Right cardiac atrium (tissue), 5 donors: ENCODE results near the gene EFCAB8. TPM values are rescaled to one million over a fixed set of nuclear protein-coding genes. Genes with fewer than 3 reads are reported as not detected.
"Not testable (repeated sequence)": the region's sequence is repeated elsewhere in the genome, so short reads cannot be mapped to it uniquely, and the experiment has no call there.

Source experiments
- ATAC-seq, 2 donors: fragments of 200-7000 bp; cut with Tn5 transposase; one replicate each; pipeline versions ENCODE4 v1.8.0 to v1.9.1; 2020; ENCODE audit warnings: moderate library complexity in 2 of 2, mild to moderate bottlenecking in 1 of 2
- DNase-seq, 3 donors: peaks; one replicate each; pipeline ENCODE4 v3.0.0-alpha.2; 2020
- H3K27ac ChIP-seq: one replicate; pipeline ENCODE4 v1.5.1; 2013; ENCODE audit warnings: mild to moderate bottlenecking, low read length, control low read depth, moderate library complexity
- H3K27me3 ChIP-seq: one replicate; pipeline ENCODE4 v1.6.1; 2013; ENCODE audit not compliant: control insufficient read depth, insufficient read depth
- H3K4me1 ChIP-seq: one replicate; pipeline ENCODE4 v1.6.1; 2013; ENCODE audit warnings: low read length; ENCODE audit not compliant: control insufficient read depth, insufficient read depth
- H3K4me3 ChIP-seq: one replicate; pipeline ENCODE4 v1.5.1; 2013; ENCODE audit warnings: low read length, control low read depth
- H3K9me3 ChIP-seq: one replicate; pipeline ENCODE4 v1.6.1; 2013; ENCODE audit warnings: low read length; ENCODE audit not compliant: control insufficient read depth
- WGBS: extraction: QIAGEN DNeasy Blood & Tissue Kit; methylation state at CpG from one replicate; pipeline ENCODE4 v1.1.7; 2013; 5-methylcytosine and 5-hydroxymethylcytosine counted together
- intact Hi-C, 4 donors: fragments of 100-400 bp; cut with DNase I; formaldehyde crosslinking; loops; one replicate each; pipeline versions ENCODE4 v1.11.0 to v1.14.0; 2022 to 2023
- polyA plus RNA-seq: library from polyadenylated mRNA; stranded (reverse); fragments of 200-250 nt; gene quantifications from one replicate; pipeline ENCODE4 v1.2.3, GENCODE V29; 2013
- total RNA-seq, 4 donors: library from RNA; stranded (reverse); fragmentation: NEBNext Ultra II Directional; extraction: Animal tissue kit (Norgen Biotek cat#: 25700); gene quantifications; one replicate each; pipeline ENCODE4 v1.2.1, GENCODE V29; 2021
- donor health status: healthy with polysubstance abuse.
- donor health status: DM: no; HTN: yes; CAD: no.
- donor health status: DM: no; HTN: no; CAD: no.
- donor health status: DM: no; HTN: yes; CAD: no; lungs with severe emphysema.
- donor health status: DM: yes; HTN: yes; CAD: no.

EFCAB8 gene
- total and polyA plus RNA-seq, 5 donors: 0.20 to 0.64 TPM; not detected in 3

DNA sequence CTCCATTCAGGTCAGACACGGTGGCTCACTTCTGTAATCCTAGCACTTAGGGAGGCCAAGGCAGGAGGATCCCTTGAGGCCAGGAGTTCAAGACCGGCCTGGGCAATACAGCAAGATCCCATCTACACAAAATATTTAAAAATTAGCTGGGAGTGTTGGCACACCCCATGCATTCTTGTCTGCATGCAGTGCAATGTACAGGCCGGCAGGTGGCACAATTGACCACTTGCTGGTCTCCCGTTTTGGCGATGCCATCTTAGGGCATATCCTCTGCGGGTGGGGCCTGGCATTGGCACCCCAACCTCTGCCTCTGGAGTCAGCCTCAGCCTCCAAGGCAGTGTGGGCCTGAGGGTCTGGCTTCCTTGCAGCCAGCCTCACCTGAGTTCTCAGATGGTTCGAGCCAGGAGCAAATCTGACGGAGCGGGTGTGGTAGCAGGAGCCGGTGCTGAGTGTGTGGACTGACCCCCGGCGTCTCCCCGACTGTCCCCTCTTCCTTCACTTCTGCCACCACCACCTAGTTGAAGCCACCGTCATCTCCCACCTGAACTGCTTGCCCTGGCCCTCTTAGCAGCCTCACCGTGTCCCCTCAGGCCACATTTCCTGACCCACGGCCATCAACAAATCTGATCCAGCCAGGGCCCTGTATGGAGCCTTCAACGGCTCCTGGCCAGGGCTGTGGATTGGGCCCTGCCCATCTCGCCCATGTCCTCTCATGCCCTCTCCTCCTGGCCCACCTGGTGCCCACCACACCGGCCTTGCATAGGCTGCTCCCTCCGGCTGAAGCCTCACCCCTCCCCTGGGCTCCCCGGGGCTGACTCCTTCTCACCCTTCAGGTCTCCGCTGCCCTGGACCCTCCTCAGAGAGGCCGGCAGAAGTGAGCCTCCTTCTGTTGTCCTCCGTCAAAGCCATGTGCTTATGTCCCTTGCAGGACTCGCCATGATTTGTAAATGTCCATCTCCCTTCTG, 44.0 kb downstream of the EFCAB8 start:
- Histone ChIP-seq H3K27me3 (no peaks in the 10 kb centered on the region), H3K9me3 (no peaks in the 10 kb centered on the region), H3K4me3 (no peak overlapping the region), H3K27ac (no peak overlapping the region), H3K4me1 (no peaks in the 10 kb centered on the region)
- 62% methylated on average over 25 of the region's 25 CpGs for WGBS
- intact Hi-C loops: loop anchor here in 3 of 4 donors (2.0 to 10.0 kb wide), 4 partner anchors 175 to 392 kb away; partner anchors contain the start of gene BPIFB4 (in 1 of the 3)
- DNase-seq (peak; percentile 52 to 74 (median 71)), ATAC-seq (peak; percentile 68 to 70)

DNA sequence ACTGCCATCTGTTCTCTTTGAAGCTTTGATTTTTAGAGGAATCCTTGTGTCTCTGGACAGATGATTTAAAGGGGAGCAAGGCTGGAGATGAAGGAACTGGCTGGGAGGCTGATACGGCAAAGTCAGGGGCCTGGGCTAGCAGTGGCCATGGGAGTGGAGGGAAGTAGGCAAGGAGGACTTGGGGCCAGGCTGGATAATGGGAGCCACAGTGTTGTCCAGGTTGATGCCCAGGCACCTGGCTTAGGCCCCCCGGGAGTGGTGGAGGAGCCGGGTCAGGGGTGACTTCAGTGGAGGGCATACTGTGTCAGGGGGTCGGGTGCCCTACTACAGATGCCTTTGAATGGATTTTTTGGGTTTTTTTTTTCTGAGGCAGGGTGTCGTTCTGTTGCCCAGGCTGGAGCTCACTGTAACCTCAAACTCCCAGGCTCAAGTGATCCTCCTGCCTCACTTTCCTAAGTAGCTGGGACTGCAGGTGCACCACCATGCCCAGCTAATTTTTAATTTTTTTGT, 45.0 kb downstream of the EFCAB8 start:
- H3K4me3 ChIP-seq: no peak overlapping the region
- H3K27ac ChIP-seq: no peak overlapping the region
- intact Hi-C loops: loop anchor here in 3 of 4 donors (2.0 to 10.0 kb wide), 4 partner anchors 174 to 391 kb away; partner anchors contain the start of gene BPIFB4 (in 1 of the 3)
- DNase-seq: no peak
- no peak for ATAC-seq
- 89% methylated on average over 5 of the region's 5 CpGs for WGBS
- no peaks in the 10 kb centered on the region for H3K9me3 ChIP-seq
- H3K4me1 ChIP-seq: no peaks in the 10 kb centered on the region
- H3K27me3 ChIP-seq: no peaks in the 10 kb centered on the region

DNA sequence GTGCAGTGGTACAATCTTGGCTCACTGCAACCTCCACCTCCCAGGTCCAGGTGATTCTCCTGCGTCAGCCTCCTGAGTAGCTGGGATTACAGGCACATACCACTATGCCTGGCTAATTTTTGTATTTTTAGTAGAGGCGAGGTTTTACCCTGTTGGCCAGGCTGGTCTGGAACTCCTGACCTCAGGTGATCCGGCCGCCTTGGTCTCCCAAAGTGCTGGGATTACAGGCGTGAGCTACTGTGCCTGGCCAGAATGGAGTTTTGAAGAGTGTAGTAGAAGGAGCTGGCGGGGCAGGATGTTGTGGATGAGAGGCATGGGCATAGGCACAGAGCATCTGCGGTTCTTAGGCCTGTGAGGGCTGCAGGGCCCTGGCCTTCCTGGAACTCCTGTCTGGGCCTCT, 46.0 kb downstream of the EFCAB8 start:
- H3K27ac ChIP-seq, DNase-seq, H3K9me3 ChIP-seq, H3K4me1 ChIP-seq, H3K4me3 ChIP-seq, ATAC-seq, H3K27me3 ChIP-seq: not testable (repeated sequence)
- intact Hi-C loops: loop anchor here (5.0 to 10.0 kb wide), 5 partner anchors 173 to 393 kb away; partner anchors contain the start of gene BPIFB4 (in 1 of the 4)
- WGBS: 96% methylated on average over 7 of the region's 7 CpGs

DNA sequence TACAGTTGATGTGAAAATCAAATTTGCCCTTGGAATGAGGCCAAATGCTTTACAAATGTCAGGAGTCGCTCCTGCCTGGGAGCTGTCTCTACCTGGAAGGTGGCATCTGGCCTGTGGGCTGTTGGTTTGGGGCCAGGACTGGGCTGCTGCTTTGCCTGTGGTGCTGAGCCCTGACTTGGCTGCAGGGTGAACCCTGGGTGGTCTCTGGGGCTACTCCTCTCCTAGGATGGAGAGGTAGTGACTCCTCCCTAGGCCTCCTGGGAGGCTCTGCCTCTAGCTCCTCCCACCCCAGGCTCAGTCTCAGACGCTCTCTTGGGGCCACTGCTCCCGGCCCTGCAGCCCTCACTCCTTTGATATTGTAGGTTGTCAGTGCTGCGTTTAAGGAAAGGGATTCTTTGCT, 47.5 kb downstream of the EFCAB8 start:
- DNase-seq (no peak), ATAC-seq (no peak)
- intact Hi-C loops: loop anchor here (5.0 to 10.0 kb wide), 3 partner anchors 186 to 391 kb away; no protein-coding TSS in a partner anchor
- no peaks in the 10 kb centered on the region for H3K9me3 ChIP-seq
- no peaks in the 10 kb centered on the region for H3K27me3 ChIP-seq
- no peaks in the 10 kb centered on the region for H3K4me1 ChIP-seq
- H3K4me3 ChIP-seq: no peak overlapping the region
- 40% methylated on average over 4 of the region's 4 CpGs for WGBS
- H3K27ac ChIP-seq: no peak overlapping the region

DNA sequence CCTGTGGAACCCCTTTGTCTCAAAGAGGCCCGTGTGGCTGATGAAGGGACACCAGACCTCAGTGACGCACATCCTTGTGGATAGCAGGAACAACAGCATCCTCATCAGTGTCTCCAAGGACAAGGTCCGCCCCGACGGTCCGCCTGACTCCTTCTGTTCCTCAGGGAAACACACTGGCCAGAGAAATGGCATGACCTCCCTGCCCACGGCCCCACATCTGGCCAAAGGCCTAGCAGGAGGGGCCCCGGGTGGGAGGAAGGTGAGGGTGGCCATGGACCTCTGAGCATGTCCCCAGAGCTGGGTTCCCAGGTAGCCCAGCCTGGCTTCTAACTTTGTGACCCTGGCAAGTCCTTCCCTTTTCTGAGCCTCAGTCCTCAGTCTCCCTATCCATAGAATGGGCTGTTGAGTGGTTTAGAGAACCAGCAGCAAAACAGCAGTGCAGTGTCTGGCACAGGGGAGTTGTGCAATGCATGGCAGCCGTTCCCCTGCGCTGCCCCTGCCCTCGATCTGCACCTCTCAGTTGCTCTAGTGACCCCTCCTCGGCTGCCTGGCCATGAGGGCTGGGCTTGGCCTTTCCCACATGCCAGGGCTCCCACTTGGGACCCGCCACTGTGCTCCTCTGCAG, 48.3 kb downstream of the EFCAB8 start:
- Histone ChIP-seq H3K4me1 (no peaks in the 10 kb centered on the region), H3K27ac (no peak overlapping the region), H3K4me3 (no peak overlapping the region), H3K27me3 (no peaks in the 10 kb centered on the region), H3K9me3 (no peaks in the 10 kb centered on the region)
- DNase-seq: no peak
- WGBS: 73% methylated on average over 13 of the region's 13 CpGs
- intact Hi-C loops: loop anchor here (5.0 to 10.0 kb wide), 3 partner anchors 185 to 390 kb away; no protein-coding TSS in a partner anchor
- ATAC-seq: no peak

DNA sequence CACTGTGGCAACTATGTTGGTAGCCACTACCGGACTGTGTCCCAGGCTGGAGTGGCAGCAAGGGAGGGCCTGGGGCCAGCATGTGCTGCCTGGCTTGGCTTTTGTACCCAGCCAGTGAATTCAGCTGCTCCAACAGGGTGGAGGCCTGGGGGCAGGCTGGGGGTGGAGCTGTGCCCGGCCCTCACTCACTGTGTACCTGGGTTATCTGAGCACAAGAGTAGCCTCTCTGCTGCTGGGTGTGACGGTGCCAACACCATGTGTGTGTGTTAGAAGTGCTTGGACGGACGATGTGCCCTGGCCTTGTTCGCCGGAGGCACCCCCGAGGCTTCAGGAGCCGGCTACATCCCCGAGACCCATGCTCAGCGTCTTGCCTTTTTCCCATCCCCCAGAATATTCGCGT, 49.2 kb downstream of the EFCAB8 start:
- no peak for DNase-seq
- peak; percentile 31 to 41 for ATAC-seq
- WGBS: 64% methylated on average over 13 of the region's 13 CpGs
- H3K27ac ChIP-seq: no peak overlapping the region
- intact Hi-C loops: loop anchor here (5.0 to 10.0 kb wide), 3 partner anchors 184 to 389 kb away; no protein-coding TSS in a partner anchor
- no peaks in the 10 kb centered on the region for H3K9me3 ChIP-seq
- H3K27me3 ChIP-seq: no peaks in the 10 kb centered on the region
- H3K4me3 ChIP-seq: no peak overlapping the region
- no peaks in the 10 kb centered on the region for H3K4me1 ChIP-seq

DNA sequence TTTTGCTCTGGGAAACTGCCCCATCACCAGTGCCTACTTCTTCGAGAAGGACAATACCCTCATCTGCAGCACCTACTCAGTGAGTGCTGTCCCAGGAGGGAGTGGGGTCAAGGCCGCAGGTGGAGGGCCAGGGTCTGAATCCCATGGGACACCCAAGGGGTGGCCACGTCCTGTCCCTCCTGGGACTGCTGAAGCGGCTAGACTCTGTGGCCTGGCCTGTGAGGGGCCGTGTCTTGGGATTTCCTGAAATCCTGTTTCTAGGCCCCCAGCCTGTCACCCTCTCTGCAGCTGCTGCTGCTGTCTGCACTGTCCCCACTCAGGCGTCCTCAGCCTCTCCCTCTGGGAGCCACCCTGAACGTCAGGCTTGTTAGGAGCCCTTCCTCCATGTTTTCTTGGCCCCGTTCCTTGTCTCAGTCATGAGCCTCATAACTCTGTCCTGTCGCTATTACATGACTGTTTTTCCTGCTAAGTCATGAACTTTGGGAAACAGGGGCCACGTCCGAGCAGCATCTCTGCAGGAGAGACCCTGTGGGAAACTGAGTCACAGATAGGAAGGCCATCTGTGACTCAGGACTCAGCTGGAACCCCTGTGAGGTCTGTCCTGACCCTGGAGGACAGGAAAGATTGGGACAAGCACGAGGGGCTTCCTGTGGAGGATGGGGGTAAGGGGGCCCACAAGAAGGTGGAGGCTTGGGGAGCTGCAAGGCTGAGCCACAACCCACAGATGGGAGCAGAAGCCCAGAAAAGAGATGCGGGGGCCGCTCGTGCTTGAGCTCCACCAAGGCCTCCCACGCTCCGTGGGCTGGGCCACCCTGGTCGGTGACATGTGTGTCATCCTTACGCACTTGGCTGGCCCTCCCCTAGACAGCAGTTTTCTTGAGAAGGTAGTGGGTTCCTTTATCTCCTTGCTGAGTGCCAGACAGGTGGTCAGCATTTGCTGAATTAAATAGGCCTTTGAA, 49.9 kb downstream of the EFCAB8 start:
- H3K4me3 ChIP-seq: no peak overlapping the region
- no peaks in the 10 kb centered on the region for H3K27me3 ChIP-seq
- no peaks in the 10 kb centered on the region for H3K9me3 ChIP-seq
- no peak overlapping the region for H3K27ac ChIP-seq
- 71% methylated on average over 19 of the region's 19 CpGs for WGBS
- intact Hi-C loops: loop anchor here (5.0 to 10.0 kb wide), 3 partner anchors 184 to 389 kb away; no protein-coding TSS in a partner anchor
- DNase-seq (peak in 1 of 3 donors; percentile 10), ATAC-seq (no peak)
- no peaks in the 10 kb centered on the region for H3K4me1 ChIP-seq

DNA sequence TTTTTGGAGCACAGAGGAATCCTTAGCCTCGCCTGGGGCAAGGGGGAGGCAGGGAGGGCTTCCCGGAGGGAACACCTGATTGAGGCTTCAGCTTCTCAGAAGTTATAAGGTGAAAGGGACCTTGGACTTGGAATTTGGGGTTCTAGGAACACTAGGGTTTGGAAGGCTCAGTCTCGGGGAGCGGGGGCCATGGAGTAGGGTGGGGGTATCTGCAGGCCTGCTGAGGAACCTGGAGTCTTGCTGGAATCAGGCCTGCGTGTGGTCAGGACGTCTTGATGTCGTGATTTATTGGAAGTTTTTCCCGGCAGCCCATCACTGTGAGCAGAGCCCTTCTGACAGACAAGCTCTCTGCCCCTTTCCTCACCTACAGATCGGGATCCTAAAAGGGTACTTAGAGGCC, 50.7 kb downstream of the EFCAB8 start:
- DNase-seq: no peak
- H3K4me3 ChIP-seq: no peak overlapping the region
- no peak for ATAC-seq
- intact Hi-C loops: loop anchor here (5.0 to 10.0 kb wide), 3 partner anchors 183 to 388 kb away; no protein-coding TSS in a partner anchor
- no peaks in the 10 kb centered on the region for H3K4me1 ChIP-seq
- no peak overlapping the region for H3K27ac ChIP-seq
- H3K9me3 ChIP-seq: no peaks in the 10 kb centered on the region
- 89% methylated on average over 9 of the region's 9 CpGs for WGBS
- H3K27me3 ChIP-seq: no peaks in the 10 kb centered on the region

DNA sequence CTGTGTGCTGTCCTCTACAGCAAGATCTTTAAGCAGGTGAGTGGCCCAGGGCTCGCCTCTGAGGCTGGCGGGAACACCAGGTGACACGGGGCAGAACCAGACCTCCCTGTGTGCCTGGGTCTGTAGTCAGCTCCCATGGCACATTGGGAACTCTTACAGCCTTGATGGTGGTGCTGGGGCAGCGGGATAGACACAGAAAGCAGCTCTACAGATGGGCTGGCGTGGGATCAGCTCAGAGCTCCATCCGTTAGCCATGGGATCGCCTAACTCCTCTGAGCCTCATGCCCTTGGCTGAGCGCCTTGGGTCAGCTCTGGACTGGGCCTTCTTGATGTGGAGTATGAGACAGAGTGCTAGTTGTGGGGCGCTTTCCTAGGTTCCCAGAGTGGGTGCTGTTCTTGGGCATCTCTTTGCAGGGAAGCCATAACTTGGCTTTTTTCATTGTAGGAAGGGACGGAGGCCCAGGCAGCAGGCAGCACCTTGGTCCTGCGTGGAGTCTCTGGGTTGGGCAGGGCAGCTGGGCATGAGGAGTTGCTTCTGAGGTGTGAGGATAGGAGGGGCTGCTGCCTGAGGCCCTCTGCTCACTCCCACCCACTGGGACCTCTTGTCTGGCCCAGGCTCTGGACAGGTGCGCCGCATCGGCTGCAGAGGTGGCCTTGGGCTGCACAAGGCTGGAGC, 51.3 kb downstream of the EFCAB8 start:
- no peak overlapping the region for H3K4me3 ChIP-seq
- no peaks in the 10 kb centered on the region for H3K9me3 ChIP-seq
- ATAC-seq: no peak
- no peak overlapping the region for H3K27ac ChIP-seq
- WGBS: 92% methylated on average over 14 of the region's 14 CpGs
- H3K4me1 ChIP-seq: no peaks in the 10 kb centered on the region
- intact Hi-C loops: loop anchor here (5.0 to 10.0 kb wide), 3 partner anchors 182 to 387 kb away; no protein-coding TSS in a partner anchor
- DNase-seq: peak in 1 of 3 donors; percentile 21
- H3K27me3 ChIP-seq: no peaks in the 10 kb centered on the region
